H9 (cell line): ENCODE data around the gene CKLF. TPM values are rescaled to one million over a fixed set of nuclear protein-coding genes. Genes with fewer than 3 reads are reported as not detected.

Experiments
- DNase-seq: peaks from one replicate; pipeline ENCODE4 v3.0.0-alpha.2; 2017
- H2AFZ ChIP-seq: one replicate; pipeline ENCODE4 v1.6.1; 2013; ENCODE audit warnings: mild to moderate bottlenecking, low read length, control low read depth, moderate library complexity
- H2AK5ac ChIP-seq: 2 replicates; pipeline ENCODE4 v1.6.1; 2013; ENCODE audit warnings: low read length, control low read depth, mixed read lengths; ENCODE audit not compliant: insufficient read length
- H2BK120ac ChIP-seq: one replicate; pipeline ENCODE4 v1.6.1; 2013; ENCODE audit warnings: low read depth, mild to moderate bottlenecking, low read length, control low read depth, inconsistent platforms; ENCODE audit not compliant: poor library complexity, severe bottlenecking
- H2BK12ac ChIP-seq: 2 replicates; pipeline ENCODE4 v1.6.1; 2013; ENCODE audit warnings: low read length, control low read depth, mixed read lengths, low read depth; ENCODE audit not compliant: insufficient read length
- H2BK15ac ChIP-seq: 2 replicates; pipeline ENCODE4 v1.6.1; 2013; ENCODE audit warnings: low read depth, low read length, control low read depth
- H2BK20ac ChIP-seq: one replicate; pipeline ENCODE4 v1.6.1; 2013; ENCODE audit warnings: low read depth, mild to moderate bottlenecking, low read length, control low read depth, inconsistent platforms; ENCODE audit not compliant: poor library complexity, severe bottlenecking
- H2BK5ac ChIP-seq: 2 replicates; pipeline ENCODE4 v1.6.1; 2013; ENCODE audit warnings: low read length, control low read depth, mixed read lengths; ENCODE audit not compliant: insufficient read length
- H3K14ac ChIP-seq: 2 replicates; pipeline ENCODE4 v1.6.1; 2013; ENCODE audit warnings: low read length, control low read depth; ENCODE audit not compliant: insufficient read depth
- H3K18ac ChIP-seq: 2 replicates; pipeline ENCODE4 v1.6.1; 2013; ENCODE audit warnings: low read depth, mild to moderate bottlenecking, mixed read lengths, low read length, control low read depth; ENCODE audit not compliant: insufficient read length
- H3K23ac ChIP-seq: 2 replicates; pipeline ENCODE4 v1.6.1; 2013; ENCODE audit warnings: low read length, control low read depth, mixed read lengths, low read depth; ENCODE audit not compliant: insufficient read length
- H3K23me2 ChIP-seq: 2 replicates; pipeline ENCODE4 v1.6.1; 2013; ENCODE audit warnings: low read depth, mild to moderate bottlenecking, mixed read lengths, low read length, control low read depth; ENCODE audit not compliant: insufficient read length, poor library complexity, severe bottlenecking
- H3K27ac ChIP-seq: 2 replicates; pipeline ENCODE4 v1.5.1; 2013; ENCODE audit warnings: low read length, control low read depth, mixed read lengths, low read depth; ENCODE audit not compliant: insufficient read length
- H3K27me3 ChIP-seq: 2 replicates; pipeline ENCODE4 v1.6.1; 2013; ENCODE audit warnings: low read length, control low read depth, inconsistent platforms; ENCODE audit not compliant: insufficient read depth
- H3K4ac ChIP-seq: 2 replicates; pipeline ENCODE4 v1.6.1; 2013; ENCODE audit warnings: low read depth, mild to moderate bottlenecking, control low read depth, inconsistent platforms, low read length, moderate library complexity
- H3K4me1 ChIP-seq: 2 replicates; pipeline ENCODE4 v1.6.1; 2013; ENCODE audit warnings: low read length, control low read depth, inconsistent platforms; ENCODE audit not compliant: insufficient read depth
- H3K4me2 ChIP-seq: 2 replicates; pipeline ENCODE4 v1.6.1; 2013; ENCODE audit warnings: low read length, control low read depth, mixed read lengths; ENCODE audit not compliant: insufficient read length, insufficient read depth
- H3K56ac ChIP-seq: 2 replicates; pipeline ENCODE4 v1.6.1; 2013; ENCODE audit warnings: low read depth, mild to moderate bottlenecking, mixed read lengths, low read length, control low read depth; ENCODE audit not compliant: insufficient read length
- H3K79me1 ChIP-seq: 2 replicates; pipeline ENCODE4 v1.6.1; 2013; ENCODE audit warnings: low read depth, mild to moderate bottlenecking, moderate library complexity, low read length, control low read depth, inconsistent platforms; ENCODE audit not compliant: insufficient read depth, poor library complexity, severe bottlenecking
- H3K79me2 ChIP-seq: 2 replicates; pipeline ENCODE4 v1.6.1; 2013; ENCODE audit warnings: low read length, control low read depth, inconsistent platforms; ENCODE audit not compliant: insufficient read depth
- H3K9ac ChIP-seq: 2 replicates; pipeline ENCODE4 v1.6.1; 2013; ENCODE audit warnings: low read length, control low read depth, mixed read lengths; ENCODE audit not compliant: insufficient read length; ENCODE audit errors: extremely low read depth
- H3K9me3 ChIP-seq: one replicate; pipeline ENCODE4 v1.6.1; 2013; ENCODE audit warnings: low read depth, low read length, inconsistent platforms; ENCODE audit not compliant: control insufficient read depth
- H3T11ph ChIP-seq: one replicate; pipeline ENCODE4 v1.6.1; 2013; ENCODE audit warnings: mild to moderate bottlenecking, low read length, control low read depth, inconsistent platforms
- H4K20me1 ChIP-seq: one replicate; pipeline ENCODE4 v1.6.1; 2013; ENCODE audit not compliant: control insufficient read depth, insufficient read length, insufficient read depth
- H4K5ac ChIP-seq: 2 replicates; pipeline ENCODE4 v1.6.1; 2013; ENCODE audit warnings: low read depth, mild to moderate bottlenecking, mixed read lengths, low read length, control low read depth; ENCODE audit not compliant: insufficient read length
- H4K8ac ChIP-seq: replicated peaks from 2 replicates; pipeline ENCODE4 v1.6.1; 2013; ENCODE audit warnings: low read length, control low read depth, mixed read lengths, low read depth; ENCODE audit not compliant: insufficient read length
- H4K91ac ChIP-seq: 2 replicates; pipeline ENCODE4 v1.6.1; 2013; ENCODE audit warnings: low read depth, mild to moderate bottlenecking, moderate library complexity, mixed read lengths, low read length, control low read depth; ENCODE audit not compliant: insufficient read length
- H3K27ac Mint-ChIP-seq, 3 experiments: 2 replicates in 2 of 3; 3 replicates in 1 of 3; pipeline ENCODE4 v1.8.0; 2020 to 2021; ENCODE audit warnings: mixed read lengths in 3 of 3, mild to moderate bottlenecking in 1 of 3, moderate library complexity in 1 of 3
- H3K27me3 Mint-ChIP-seq: 2 replicates; pipeline ENCODE4 v1.8.0; 2021; ENCODE audit warnings: low read depth, mild to moderate bottlenecking, moderate library complexity, mixed read lengths
- H3K36me3 Mint-ChIP-seq, 3 experiments: 2 replicates in 2 of 3; 3 replicates in 1 of 3; pipeline ENCODE4 v1.8.0; 2020 to 2021; ENCODE audit warnings: low read depth in 3 of 3, mixed read lengths in 3 of 3; ENCODE audit not compliant: insufficient read depth in 1 of 3
- H3K4me1 Mint-ChIP-seq, 2 experiments: 2 replicates each; pipeline ENCODE4 v1.8.0; 2020; ENCODE audit warnings: mixed read lengths in 2 of 2
- H3K4me3 Mint-ChIP-seq, 2 experiments: 2 replicates in 1 of 2; 3 replicates in 1 of 2; pipeline ENCODE4 v1.8.0; 2020 to 2021; ENCODE audit warnings: mild to moderate bottlenecking in 2 of 2, mixed read lengths in 2 of 2, moderate library complexity in 1 of 2
- H3K9me3 Mint-ChIP-seq, 2 experiments: 2 replicates in 1 of 2; 3 replicates in 1 of 2; pipeline ENCODE4 v1.8.0; 2020; ENCODE audit warnings: mild to moderate bottlenecking in 2 of 2, mixed read lengths in 2 of 2, moderate library complexity in 1 of 2
- WGBS: extraction: QIAGEN DNeasy Blood & Tissue Kit; methylation state at CpG from one replicate; pipeline ENCODE4 v1.1.7; 2013; ENCODE audit warnings: missing lambda C conversion rate, low lambda C conversion rate, mixed read lengths; ENCODE audit not compliant: insufficient read length; ENCODE audit errors: extremely low coverage; 5-methylcytosine and 5-hydroxymethylcytosine counted together
- total RNA-seq: library from RNA; stranded (reverse); gene quantifications from 2 replicates; pipeline ENCODE4 v1.2.1, GENCODE V29; 2021
- TF ChIP-seq, protein P1 (sequence below): fragments of 200-600 bp; sonication (generic); conservative IDR thresholded peaks from 3 replicates; pipeline ENCODE4 v1.8.0; 2021; ENCODE audit warnings: antibody characterized with exemption, mild to moderate bottlenecking

CKLF gene
- total RNA-seq, 1 experiment from 2014 or later = 23.1 TPM

DNA sequence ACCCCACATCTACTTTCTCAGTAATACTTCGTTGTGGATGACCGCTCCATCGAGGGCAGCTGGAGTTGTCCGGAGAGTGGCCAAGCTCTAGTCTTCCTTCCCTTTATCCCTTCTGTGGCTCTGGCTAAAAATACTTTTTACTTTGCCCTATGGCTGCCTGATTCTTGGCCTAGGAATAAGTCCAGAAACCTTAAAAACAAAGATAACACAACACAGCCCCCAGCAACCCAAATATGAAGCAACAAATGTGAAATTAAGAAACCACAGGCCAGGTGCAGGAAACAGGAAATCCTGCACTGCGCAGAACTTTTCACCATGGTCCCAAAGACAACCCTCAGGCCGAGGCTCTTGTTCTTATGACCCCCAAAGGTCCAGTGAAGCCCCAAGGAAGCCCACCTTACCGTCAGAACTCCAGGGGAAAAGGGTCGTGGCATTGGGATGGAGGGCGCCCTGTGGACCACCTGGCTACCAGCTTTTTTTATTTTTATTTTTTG, 28.5 kb upstream of the CKLF start:
- no peaks in the 10 kb centered on the region for H3K4me1 ChIP-seq
- H2AK5ac ChIP-seq = no peak overlapping the region
- H3K14ac ChIP-seq = no peak overlapping the region
- no CpG with 5 or more reads among the region's 9 CpGs for WGBS
- no peak for DNase-seq
- H3K18ac ChIP-seq = no peak overlapping the region
- H4K91ac ChIP-seq = no peak overlapping the region
- H2BK15ac ChIP-seq = no peak overlapping the region
- H4K8ac ChIP-seq = no peak overlapping the region
- H3K9me3 Mint-ChIP-seq = no peaks in the 10 kb centered on the region
- no peak overlapping the region for H2BK5ac ChIP-seq
- H3K27ac Mint-ChIP-seq = no peak overlapping the region
- H3T11ph ChIP-seq = no peak overlapping the region
- no peaks in the 10 kb centered on the region for H3K79me2 ChIP-seq
- H3K23ac ChIP-seq = no peak overlapping the region
- H2BK120ac ChIP-seq = no peak overlapping the region
- H3K4me3 Mint-ChIP-seq = no peak overlapping the region
- no peak overlapping the region for H2AFZ ChIP-seq
- no peak overlapping the region for H3K56ac ChIP-seq
- H3K36me3 Mint-ChIP-seq = peaks cover 0 to 6% (median 0%) of the 10 kb centered on the region in 3 experiments; a peak in 4 of 7 replicates
- no peaks in the 10 kb centered on the region for H4K20me1 ChIP-seq
- no peak overlapping the region for H3K9ac ChIP-seq
- H2BK12ac ChIP-seq = no peak overlapping the region
- no peaks in the 10 kb centered on the region for H3K27me3 ChIP-seq
- H4K5ac ChIP-seq = no peak overlapping the region
- TF ChIP-seq, protein P1, sequence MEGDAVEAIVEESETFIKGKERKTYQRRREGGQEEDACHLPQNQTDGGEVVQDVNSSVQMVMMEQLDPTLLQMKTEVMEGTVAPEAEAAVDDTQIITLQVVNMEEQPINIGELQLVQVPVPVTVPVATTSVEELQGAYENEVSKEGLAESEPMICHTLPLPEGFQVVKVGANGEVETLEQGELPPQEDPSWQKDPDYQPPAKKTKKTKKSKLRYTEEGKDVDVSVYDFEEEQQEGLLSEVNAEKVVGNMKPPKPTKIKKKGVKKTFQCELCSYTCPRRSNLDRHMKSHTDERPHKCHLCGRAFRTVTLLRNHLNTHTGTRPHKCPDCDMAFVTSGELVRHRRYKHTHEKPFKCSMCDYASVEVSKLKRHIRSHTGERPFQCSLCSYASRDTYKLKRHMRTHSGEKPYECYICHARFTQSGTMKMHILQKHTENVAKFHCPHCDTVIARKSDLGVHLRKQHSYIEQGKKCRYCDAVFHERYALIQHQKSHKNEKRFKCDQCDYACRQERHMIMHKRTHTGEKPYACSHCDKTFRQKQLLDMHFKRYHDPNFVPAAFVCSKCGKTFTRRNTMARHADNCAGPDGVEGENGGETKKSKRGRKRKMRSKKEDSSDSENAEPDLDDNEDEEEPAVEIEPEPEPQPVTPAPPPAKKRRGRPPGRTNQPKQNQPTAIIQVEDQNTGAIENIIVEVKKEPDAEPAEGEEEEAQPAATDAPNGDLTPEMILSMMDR = no peak
- no peak overlapping the region for H3K4me2 ChIP-seq
- H2BK20ac ChIP-seq = no peak overlapping the region
- H3K27me3 Mint-ChIP-seq = peaks cover 2% of the 10 kb centered on the region; the same call in 1 of the 2 replicates
- H3K4me1 Mint-ChIP-seq = 0 out of 4 replicates have a peak, but pooled peaks cover 0 to 3% of the 10 kb centered on the region in 2 experiments
- H3K9me3 ChIP-seq = no peaks in the 10 kb centered on the region
- H3K27ac ChIP-seq = no peak overlapping the region
- H3K79me1 ChIP-seq = no peaks in the 10 kb centered on the region
- no peaks in the 10 kb centered on the region for H3K23me2 ChIP-seq
- no peak overlapping the region for H3K4ac ChIP-seq
